C4-2B (cell line): ENCODE measurements around the gene CUX1.

Experiments
- ZFX ChIP-seq: fragments of 450-650 bp; IDR thresholded peaks from 2 replicates; pipeline ENCODE4 v1.6.1; 2017
- TF ChIP-seq, protein P1 (sequence below): fragments of 450-650 bp; conservative IDR thresholded peaks from 2 replicates; pipeline ENCODE4 v1.5.1; 2017; ENCODE audit warnings: mild to moderate bottlenecking

DNA sequence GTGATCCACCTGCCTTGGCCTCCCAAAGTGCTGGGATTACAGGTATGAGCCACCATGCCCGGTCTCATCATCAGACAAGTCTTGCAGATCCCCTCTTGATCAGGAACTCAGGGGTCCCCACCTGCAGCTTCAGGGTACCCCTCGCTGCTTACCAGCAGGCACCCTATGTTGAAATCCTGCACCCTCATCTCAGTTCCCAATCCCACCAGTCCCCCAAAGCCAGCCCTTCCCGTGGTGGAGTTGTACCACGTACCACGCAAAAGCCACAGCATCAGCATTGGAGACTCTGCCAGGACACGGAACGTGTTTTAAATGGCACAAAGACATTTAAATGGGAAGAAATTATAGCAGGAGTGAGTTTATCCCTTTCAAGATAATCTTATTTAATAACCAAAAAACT lies 202.0 kb downstream of the CUX1 start:
- TF ChIP-seq, protein P1, sequence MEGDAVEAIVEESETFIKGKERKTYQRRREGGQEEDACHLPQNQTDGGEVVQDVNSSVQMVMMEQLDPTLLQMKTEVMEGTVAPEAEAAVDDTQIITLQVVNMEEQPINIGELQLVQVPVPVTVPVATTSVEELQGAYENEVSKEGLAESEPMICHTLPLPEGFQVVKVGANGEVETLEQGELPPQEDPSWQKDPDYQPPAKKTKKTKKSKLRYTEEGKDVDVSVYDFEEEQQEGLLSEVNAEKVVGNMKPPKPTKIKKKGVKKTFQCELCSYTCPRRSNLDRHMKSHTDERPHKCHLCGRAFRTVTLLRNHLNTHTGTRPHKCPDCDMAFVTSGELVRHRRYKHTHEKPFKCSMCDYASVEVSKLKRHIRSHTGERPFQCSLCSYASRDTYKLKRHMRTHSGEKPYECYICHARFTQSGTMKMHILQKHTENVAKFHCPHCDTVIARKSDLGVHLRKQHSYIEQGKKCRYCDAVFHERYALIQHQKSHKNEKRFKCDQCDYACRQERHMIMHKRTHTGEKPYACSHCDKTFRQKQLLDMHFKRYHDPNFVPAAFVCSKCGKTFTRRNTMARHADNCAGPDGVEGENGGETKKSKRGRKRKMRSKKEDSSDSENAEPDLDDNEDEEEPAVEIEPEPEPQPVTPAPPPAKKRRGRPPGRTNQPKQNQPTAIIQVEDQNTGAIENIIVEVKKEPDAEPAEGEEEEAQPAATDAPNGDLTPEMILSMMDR: no peak
- TF ChIP-seq ZFX: no peak
